ENCODE results near the gene CABP2.

The CABP2 gene

DNA sequence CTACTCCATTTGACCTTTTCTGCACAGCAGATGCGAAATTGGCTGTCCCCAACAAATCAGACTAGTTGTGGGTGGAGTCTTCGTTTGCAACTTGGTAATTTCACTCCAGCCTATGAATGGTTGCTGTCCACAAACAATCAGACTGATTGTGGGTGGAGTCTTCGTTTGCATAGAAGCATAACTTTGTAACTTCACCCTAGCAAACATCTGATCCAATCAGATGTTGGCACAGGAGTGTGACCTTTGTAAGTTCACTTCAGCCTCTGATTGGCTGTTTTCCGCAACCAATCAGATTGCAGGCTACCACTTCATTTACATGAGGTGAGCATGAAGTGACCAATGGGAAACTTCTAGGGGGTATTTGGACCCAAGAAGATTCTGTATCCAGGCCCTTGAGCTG is 16.3 kb upstream of the CABP2 start:
- no CpG with 5 or more reads among the region's 4 CpGs for WGBS (ENCODE audit: extremely low coverage, insufficient coverage, insufficient read length)
- no peak for DNase-seq
- Histone ChIP-seq H3K4me2 (ENCODE audit: low read length) (no peak overlapping the region), H3K14ac (ENCODE audit: low read length) (no peak overlapping the region), H3K18ac (ENCODE audit: low read length) (no peak overlapping the region), H3K4me3 (ENCODE audit: low read depth, low read length) (no peak overlapping the region), H3K23ac (ENCODE audit: low read length) (no peak overlapping the region), H4K91ac (ENCODE audit: low read depth, low read length) (no peak overlapping the region), H2BK5ac (ENCODE audit: low read depth, low read length, poor library complexity) (no peak overlapping the region), H2BK120ac (ENCODE audit: insufficient read depth, low read length, poor library complexity) (no peak overlapping the region), H3K27ac (ENCODE audit: low read depth, low read length) (no peak overlapping the region), H3K79me1 (ENCODE audit: low read length) (no peaks in the 10 kb centered on the region), H3K36me3 (ENCODE audit: control insufficient read depth in 1 of 2, insufficient read depth in 2 of 2, low read length in 2 of 2) (no peaks in the 10 kb centered on the region), H3K9me3 (ENCODE audit: insufficient read depth, low read depth, low read length) (peaks cover 3% of the 10 kb centered on the region), H2BK12ac (ENCODE audit: low read length) (no peak overlapping the region), H3K4ac (ENCODE audit: low read depth, low read length) (no peak overlapping the region), H3K79me2 (ENCODE audit: control insufficient read depth, insufficient read depth, low read length, poor library complexity) (no peaks in the 10 kb centered on the region), H3K9ac (ENCODE audit: low read length) (no peak overlapping the region), H3K4me1 (ENCODE audit: control insufficient read depth in 1 of 2, insufficient read depth in 2 of 2, low read length in 2 of 2) (no peaks in the 10 kb centered on the region), H2AK5ac (ENCODE audit: low read length) (no peak overlapping the region), H4K12ac (ENCODE audit: low read depth, low read length) (no peak overlapping the region), H3K27me3 (ENCODE audit: insufficient read depth, low read length) (no peaks in the 10 kb centered on the region), H2AFZ (ENCODE audit: insufficient read depth, low read length, poor library complexity) (no peak overlapping the region), H4K8ac (ENCODE audit: low read depth, low read length) (no peak overlapping the region)

- no peak overlapping the region for H4K8ac ChIP-seq (ENCODE audit: low read depth, low read length)
- DNase-seq: no peak
- H2AK5ac ChIP-seq (ENCODE audit: low read length): no peak overlapping the region
- H2AFZ ChIP-seq (ENCODE audit: insufficient read depth, low read length, poor library complexity): no peak overlapping the region
- H3K9me3 ChIP-seq (ENCODE audit: insufficient read depth, low read depth, low read length): peaks cover 3% of the 10 kb centered on the region
- no peak overlapping the region for H3K9ac ChIP-seq (ENCODE audit: low read length)
- no peaks in the 10 kb centered on the region for H3K36me3 ChIP-seq (ENCODE audit: control insufficient read depth in 1 of 2, insufficient read depth in 2 of 2, low read length in 2 of 2)
- H2BK12ac ChIP-seq (ENCODE audit: low read length): no peak overlapping the region
- H3K14ac ChIP-seq (ENCODE audit: low read length): no peak overlapping the region
- no peaks in the 10 kb centered on the region for H3K4me1 ChIP-seq (ENCODE audit: control insufficient read depth in 1 of 2, insufficient read depth in 2 of 2, low read length in 2 of 2)
- no peak overlapping the region for H4K91ac ChIP-seq (ENCODE audit: low read depth, low read length)
- H2BK5ac ChIP-seq (ENCODE audit: low read depth, low read length, poor library complexity): no peak overlapping the region
- H3K79me1 ChIP-seq (ENCODE audit: low read length): no peaks in the 10 kb centered on the region
- WGBS (ENCODE audit: extremely low coverage, insufficient coverage, insufficient read length): no CpG with 5 or more reads among the region's 10 CpGs
- no peak overlapping the region for H3K4me3 ChIP-seq (ENCODE audit: low read depth, low read length)
- no peak overlapping the region for H3K27ac ChIP-seq (ENCODE audit: low read depth, low read length)
- H4K12ac ChIP-seq (ENCODE audit: low read depth, low read length): no peak overlapping the region
- H3K18ac ChIP-seq (ENCODE audit: low read length): no peak overlapping the region
- no peak overlapping the region for H3K4me2 ChIP-seq (ENCODE audit: low read length)
- no peaks in the 10 kb centered on the region for H3K27me3 ChIP-seq (ENCODE audit: insufficient read depth, low read length)
- H2BK120ac ChIP-seq (ENCODE audit: insufficient read depth, low read length, poor library complexity): no peak overlapping the region
- H3K4ac ChIP-seq (ENCODE audit: low read depth, low read length): no peak overlapping the region
- no peak overlapping the region for H3K23ac ChIP-seq (ENCODE audit: low read length)
- H3K79me2 ChIP-seq (ENCODE audit: control insufficient read depth, insufficient read depth, low read length, poor library complexity): no peaks in the 10 kb centered on the region
These were observed 15.7 kb upstream of the CABP2 start for GRCh38 chr11:67538823-67539505.

- Histone ChIP-seq H3K4me2 (ENCODE audit: low read length) (no peak overlapping the region), H3K4me3 (ENCODE audit: low read depth, low read length) (no peak overlapping the region), H3K36me3 (ENCODE audit: control insufficient read depth in 1 of 2, insufficient read depth in 2 of 2, low read length in 2 of 2) (peaks cover 0 to 2% of the 10 kb centered on the region in 2 experiments), H3K9me3 (ENCODE audit: insufficient read depth, low read depth, low read length) (peaks cover 7% of the 10 kb centered on the region), H3K23ac (ENCODE audit: low read length) (no peak overlapping the region), H3K79me1 (ENCODE audit: low read length) (no peaks in the 10 kb centered on the region), H2BK12ac (ENCODE audit: low read length) (no peak overlapping the region), H2BK5ac (ENCODE audit: low read depth, low read length, poor library complexity) (no peak overlapping the region), H2BK120ac (ENCODE audit: insufficient read depth, low read length, poor library complexity) (no peak overlapping the region), H2AK5ac (ENCODE audit: low read length) (no peak overlapping the region), H3K14ac (ENCODE audit: low read length) (no peak overlapping the region), H4K8ac (ENCODE audit: low read depth, low read length) (no peak overlapping the region), H2AFZ (ENCODE audit: insufficient read depth, low read length, poor library complexity) (no peak overlapping the region), H3K9ac (ENCODE audit: low read length) (no peak overlapping the region), H3K27ac (ENCODE audit: low read depth, low read length) (no peak overlapping the region), H3K79me2 (ENCODE audit: control insufficient read depth, insufficient read depth, low read length, poor library complexity) (no peaks in the 10 kb centered on the region), H3K18ac (ENCODE audit: low read length) (no peak overlapping the region), H3K27me3 (ENCODE audit: insufficient read depth, low read length) (no peaks in the 10 kb centered on the region), H3K4me1 (ENCODE audit: control insufficient read depth in 1 of 2, insufficient read depth in 2 of 2, low read length in 2 of 2) (no peaks in the 10 kb centered on the region), H4K12ac (ENCODE audit: low read depth, low read length) (no peak overlapping the region), H4K91ac (ENCODE audit: low read depth, low read length) (no peak overlapping the region), H3K4ac (ENCODE audit: low read depth, low read length) (no peak overlapping the region)
- no CpG with 5 or more reads among the region's 6 CpGs for WGBS (ENCODE audit: extremely low coverage, insufficient coverage, insufficient read length)
- no peak for DNase-seq
These were observed 15.1 kb upstream of the CABP2 start for GRCh38 chr11:67538306-67538705.

DNA sequence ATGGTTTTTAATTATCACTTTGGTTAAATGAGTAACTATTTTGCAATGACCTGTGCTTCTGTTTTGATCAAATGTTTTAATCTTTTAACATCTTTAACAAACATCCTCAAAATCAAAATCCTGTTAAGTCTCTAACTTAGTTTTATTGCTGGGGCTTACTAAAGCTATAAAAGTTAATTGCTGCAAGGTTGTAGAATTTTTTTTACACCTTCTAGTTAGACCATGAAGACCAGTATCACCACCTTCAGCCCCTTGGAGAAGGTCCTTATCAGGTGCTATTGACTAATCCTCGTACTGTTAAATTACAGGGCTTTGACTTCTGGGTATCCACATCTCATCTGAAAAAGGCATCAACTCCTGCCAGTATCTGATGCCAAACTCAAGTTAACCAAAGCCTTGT is 12.3 kb upstream of the CABP2 start:
- Histone ChIP-seq H2BK12ac (ENCODE audit: low read length) (no peak overlapping the region), H3K14ac (ENCODE audit: low read length) (no peak overlapping the region), H3K4ac (ENCODE audit: low read depth, low read length) (no peak overlapping the region), H4K91ac (ENCODE audit: low read depth, low read length) (no peak overlapping the region), H2BK5ac (ENCODE audit: low read depth, low read length, poor library complexity) (no peak overlapping the region), H3K4me3 (ENCODE audit: low read depth, low read length) (no peak overlapping the region), H3K27ac (ENCODE audit: low read depth, low read length) (no peak overlapping the region), H4K8ac (ENCODE audit: low read depth, low read length) (no peak overlapping the region), H3K36me3 (ENCODE audit: control insufficient read depth in 1 of 2, insufficient read depth in 2 of 2, low read length in 2 of 2) (peaks cover 0 to 2% of the 10 kb centered on the region in 2 experiments), H3K27me3 (ENCODE audit: insufficient read depth, low read length) (no peaks in the 10 kb centered on the region), H3K4me1 (ENCODE audit: control insufficient read depth in 1 of 2, insufficient read depth in 2 of 2, low read length in 2 of 2) (no peaks in the 10 kb centered on the region), H3K9ac (ENCODE audit: low read length) (no peak overlapping the region), H3K23ac (ENCODE audit: low read length) (no peak overlapping the region), H3K18ac (ENCODE audit: low read length) (no peak overlapping the region), H3K79me2 (ENCODE audit: control insufficient read depth, insufficient read depth, low read length, poor library complexity) (no peaks in the 10 kb centered on the region), H3K79me1 (ENCODE audit: low read length) (no peaks in the 10 kb centered on the region), H3K9me3 (ENCODE audit: insufficient read depth, low read depth, low read length) (peaks cover 8% of the 10 kb centered on the region), H2AK5ac (ENCODE audit: low read length) (no peak overlapping the region), H2BK120ac (ENCODE audit: insufficient read depth, low read length, poor library complexity) (no peak overlapping the region), H2AFZ (ENCODE audit: insufficient read depth, low read length, poor library complexity) (no peak overlapping the region), H4K12ac (ENCODE audit: low read depth, low read length) (no peak overlapping the region), H3K4me2 (ENCODE audit: low read length) (no peak overlapping the region)
- no CpG with 5 or more reads among the region's 1 CpG for WGBS (ENCODE audit: extremely low coverage, insufficient coverage, insufficient read length)
- no peak for DNase-seq

Data from trophoblast cell (in vitro differentiated cells and primary cell).